Peyer's patch (tissue), 4 donors: ENCODE data around the gene EPB41L1. TPM values are rescaled to one million over a fixed set of nuclear protein-coding genes. Genes with fewer than 3 reads are reported as not detected.

Source experiments
- DNase-seq, 3 donors: peaks; one replicate each; pipeline ENCODE4 v3.0.0-alpha.2; 2017 to 2019
- H3K27ac ChIP-seq, 4 donors: fragments of 200-600 bp; sonication (generic); one replicate each; pipeline ENCODE4 v1.5.1; 2016 to 2019
- H3K27me3 ChIP-seq, 2 donors: fragments of 200-600 bp; sonication (generic); one replicate each; pipeline ENCODE4 v1.5.1; 2019
- H3K36me3 ChIP-seq, 3 donors: fragments of 200-600 bp; sonication (generic); one replicate each; pipeline ENCODE4 v1.5.1; 2016 to 2019
- H3K4me1 ChIP-seq, 4 donors: fragments of 200-600 bp; sonication (generic); one replicate each; pipeline ENCODE4 v1.5.1; 2016 to 2019
- H3K4me3 ChIP-seq, 4 donors: fragments of 200-600 bp; sonication (generic); 1 replicate in 3 of 4; 2 replicates in 1 of 4; pipeline ENCODE4 v1.5.1; 2016 to 2019; ENCODE audit warnings: mild to moderate bottlenecking in 1 of 4
- H3K9me3 ChIP-seq, 4 donors: fragments of 200-600 bp; sonication (generic); one replicate each; pipeline ENCODE4 v1.5.1; 2016 to 2019; ENCODE audit warnings: mild to moderate bottlenecking in 1 of 4
- CTCF ChIP-seq, 6 experiments: fragments of 450-650 bp in 4 of 6; fragments of 200-600 bp in 2 of 6; sonication (generic) in 1 of 6; IDR thresholded peaks; one replicate each; pipeline ENCODE4 v1.5.1; 2017 to 2019; ENCODE audit warnings: antibody characterized with exemption in 6 of 6, mild to moderate bottlenecking in 3 of 6, moderate library complexity in 1 of 6
- POLR2A ChIP-seq, 2 donors: fragments of 450-650 bp; IDR thresholded peaks; one replicate each; pipeline ENCODE4 v1.5.1; 2017; ENCODE audit warnings: antibody characterized with exemption in 2 of 2, mild to moderate bottlenecking in 2 of 2, moderate library complexity in 2 of 2
- total RNA-seq, 4 donors: library from RNA; depleted of rRNA; stranded (reverse); fragments of >200 nt; gene quantifications; one replicate each; pipeline ENCODE4 v1.1.0, GENCODE V29; 2016

EPB41L1 gene
- total RNA-seq, 4 donors from 2014 or later, result 23.1 to 104 (median 57.2) TPM

- no peak for DNase-seq
- no peaks in the 10 kb centered on the region for H3K36me3 ChIP-seq
- H3K4me1 ChIP-seq, result peaks cover 0 to 11% (median 1%) of the 10 kb centered on the region in 4 donors
- TF ChIP-seq CTCF (IDR thresholded peaks at IDR 0.05) (no peak), POLR2A (IDR thresholded peaks at IDR 0.05) (no peak)
- H3K4me3 ChIP-seq, result no peak overlapping the region
- H3K27me3 ChIP-seq, result no peaks in the 10 kb centered on the region
- no peak overlapping the region for H3K27ac ChIP-seq
- H3K9me3 ChIP-seq, result no peaks in the 10 kb centered on the region
These were observed 29.4 kb upstream of the EPB41L1 start for GRCh38 chr20:36125097-36125496.

GRCh38 chr20:36126836-36127527 is 27.6 kb upstream of the EPB41L1 start:
- TF ChIP-seq CTCF (IDR thresholded peaks at IDR 0.05), result no peak
- TF ChIP-seq POLR2A (IDR thresholded peaks at IDR 0.05), result no peak
- Histone ChIP-seq H3K36me3 (no peaks in the 10 kb centered on the region), H3K4me3 (no peak overlapping the region), H3K27me3 (no peaks in the 10 kb centered on the region), H3K9me3 (no peaks in the 10 kb centered on the region), H3K4me1 (peaks cover 0 to 8% (median 1%) of the 10 kb centered on the region in 4 donors), H3K27ac (no peak overlapping the region)
- no peak for DNase-seq

- Histone ChIP-seq H3K9me3 (no peaks in the 10 kb centered on the region), H3K4me1 (peaks cover 0 to 7% (median 3%) of the 10 kb centered on the region in 4 donors), H3K27me3 (no peaks in the 10 kb centered on the region), H3K27ac (no peak overlapping the region), H3K36me3 (no peaks in the 10 kb centered on the region), H3K4me3 (no peak overlapping the region)
- TF ChIP-seq POLR2A (IDR thresholded peaks at IDR 0.05) (no peak), CTCF (IDR thresholded peaks at IDR 0.05) (no peak)
- no peak for DNase-seq
These were observed 25.9 kb upstream of the EPB41L1 start for GRCh38 chr20:36128463-36129159.

GRCh38 chr20:36129160-36129543 is 25.4 kb upstream of the EPB41L1 start:
- TF ChIP-seq CTCF (IDR thresholded peaks at IDR 0.05) (no peak), POLR2A (IDR thresholded peaks at IDR 0.05) (no peak)
- H3K36me3 ChIP-seq, result no peaks in the 10 kb centered on the region
- no peak for DNase-seq
- no peak overlapping the region for H3K4me3 ChIP-seq
- no peaks in the 10 kb centered on the region for H3K9me3 ChIP-seq
- peaks cover 0 to 7% (median 3%) of the 10 kb centered on the region in 4 donors for H3K4me1 ChIP-seq
- no peaks in the 10 kb centered on the region for H3K27me3 ChIP-seq
- H3K27ac ChIP-seq, result no peak overlapping the region

GRCh38 chr20:36130390-36130789 is 24.1 kb upstream of the EPB41L1 start:
- H3K4me3 ChIP-seq, result no peak overlapping the region
- no peak for DNase-seq
- TF ChIP-seq POLR2A (IDR thresholded peaks at IDR 0.05) (no peak), CTCF (IDR thresholded peaks at IDR 0.05) (no peak)
- no peaks in the 10 kb centered on the region for H3K9me3 ChIP-seq
- no peaks in the 10 kb centered on the region for H3K27me3 ChIP-seq
- H3K4me1 ChIP-seq, result peaks cover 0 to 7% (median 3%) of the 10 kb centered on the region in 4 donors
- no peaks in the 10 kb centered on the region for H3K36me3 ChIP-seq
- H3K27ac ChIP-seq, result no peak overlapping the region
